Measurements from ENCODE around the gene XIRP1.

XIRP1 gene

DNA sequence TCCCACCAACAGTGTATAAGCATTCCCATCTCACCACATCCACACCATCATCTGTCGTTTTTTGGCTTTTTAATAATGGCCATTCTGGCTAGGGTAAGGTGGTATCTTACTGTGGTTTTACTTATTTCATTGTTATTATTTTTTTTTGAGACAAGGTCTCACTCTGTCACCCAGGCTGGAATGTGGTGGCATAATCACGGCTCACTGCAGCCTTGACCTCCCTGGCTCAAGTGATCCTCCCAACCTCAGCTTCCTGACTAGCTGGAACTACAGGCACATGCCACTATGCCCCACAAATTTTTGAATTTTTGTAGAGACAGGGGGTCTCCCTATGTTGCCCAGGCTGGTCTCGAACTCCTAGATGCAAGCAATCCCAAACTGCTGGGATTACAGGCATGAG is 28.0 kb downstream of the XIRP1 start:
- no peak for TF ChIP-seq CTCF (IDR thresholded peaks at IDR 0.05; ENCODE audit: low read depth, low read length, missing control alignments)
- H3K4me3 ChIP-seq (ENCODE audit: low read depth, low read length), result no peak overlapping the region
- in situ Hi-C loops (cut with HindIII; ENCODE audit: low sequenced_read_pairs), result no loop called here
- no peak for DNase-seq (ENCODE audit: low read depth)

GRCh38 chr3:39158148-39158715 is 34.2 kb downstream of the XIRP1 start:
- in situ Hi-C loops (cut with HindIII; ENCODE audit: low sequenced_read_pairs), result no loop called here
- TF ChIP-seq CTCF (IDR thresholded peaks at IDR 0.05; ENCODE audit: low read depth, low read length, missing control alignments), result no peak
- no peak for DNase-seq (ENCODE audit: low read depth)
- no peak overlapping the region for H3K4me3 ChIP-seq (ENCODE audit: low read depth, low read length)

- in situ Hi-C loops (cut with HindIII; ENCODE audit: low sequenced_read_pairs), result no loop called here
- no peak for DNase-seq (ENCODE audit: low read depth)
- no peak overlapping the region for H3K4me3 ChIP-seq (ENCODE audit: low read depth, low read length)
- no peak for TF ChIP-seq CTCF (IDR thresholded peaks at IDR 0.05; ENCODE audit: low read depth, low read length, missing control alignments)
Measured at GRCh38 chr3:39157359-39157758, 35.0 kb downstream of the XIRP1 start.

DNA sequence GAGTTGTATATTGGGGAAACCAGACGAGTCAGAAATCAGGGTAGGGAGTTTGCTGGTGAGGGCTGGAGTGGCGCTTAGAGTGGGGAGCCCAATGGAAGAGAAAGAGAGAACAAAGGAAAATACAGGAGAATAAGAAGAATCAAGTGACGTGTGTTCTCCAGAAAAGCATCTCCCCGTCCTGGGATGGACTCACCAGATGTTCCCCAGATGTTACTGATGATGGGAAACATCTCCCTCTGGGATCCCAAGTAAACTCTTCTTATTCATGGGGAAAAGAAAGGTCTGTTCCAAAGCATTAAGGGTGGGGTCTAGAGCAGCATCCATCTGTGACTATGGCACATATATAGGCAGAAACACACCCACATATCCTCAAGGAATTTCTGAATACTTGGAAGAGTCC is 36.0 kb downstream of the XIRP1 start:
- in situ Hi-C loops (cut with HindIII; ENCODE audit: low sequenced_read_pairs), result no loop called here
- H3K4me3 ChIP-seq (ENCODE audit: low read depth, low read length), result no peak overlapping the region
- no peak for TF ChIP-seq CTCF (IDR thresholded peaks at IDR 0.05; ENCODE audit: low read depth, low read length, missing control alignments)
- no peak for DNase-seq (ENCODE audit: low read depth)

GRCh38 chr3:39154280-39155021 is 37.9 kb downstream of the XIRP1 start:
- DNase-seq (ENCODE audit: low read depth), result no peak
- H3K4me3 ChIP-seq (ENCODE audit: low read depth, low read length), result no peak overlapping the region
- in situ Hi-C loops (cut with HindIII; ENCODE audit: low sequenced_read_pairs), result no loop called here
- no peak for TF ChIP-seq CTCF (IDR thresholded peaks at IDR 0.05; ENCODE audit: low read depth, low read length, missing control alignments)

DNA sequence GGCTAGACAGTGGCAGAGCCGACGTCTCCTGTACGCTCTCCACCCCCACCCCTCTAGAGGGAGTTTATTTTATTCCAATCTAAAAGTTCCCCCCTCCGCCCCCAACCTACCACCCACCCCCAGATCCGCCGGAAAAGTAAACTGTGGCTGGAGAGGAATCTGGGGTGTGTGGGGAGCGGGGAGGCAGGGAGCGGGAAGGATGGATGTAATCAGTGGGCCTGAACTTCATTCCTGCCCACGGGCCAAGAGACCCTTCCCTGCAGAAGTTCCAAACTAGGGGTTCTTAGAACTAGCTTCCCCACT is 38.5 kb downstream of the XIRP1 start:
- peak overlapping the region; percentile 86 for H3K4me3 ChIP-seq (ENCODE audit: low read depth, low read length)
- DNase-seq (ENCODE audit: low read depth), result no peak
- TF ChIP-seq CTCF (IDR thresholded peaks at IDR 0.05; ENCODE audit: low read depth, low read length, missing control alignments), result no peak
- in situ Hi-C loops (cut with HindIII; ENCODE audit: low sequenced_read_pairs), result no loop called here
